Vagina (tissue), 2 donors: ENCODE data around the gene NAPA.

Experiments
- CTCF ChIP-seq, 3 experiments: fragments of 450-650 bp in 2 of 3; fragments of 200-600 bp in 1 of 3; sonication (generic) in 1 of 3; IDR thresholded peaks; one replicate each; pipeline ENCODE4 v1.5.1; 2017 to 2019; ENCODE audit warnings: antibody characterized with exemption in 3 of 3, mild to moderate bottlenecking in 2 of 3, moderate library complexity in 2 of 3
- POLR2A ChIP-seq, 2 donors: fragments of 450-650 bp; IDR thresholded peaks; one replicate each; pipeline ENCODE4 v1.6.1; 2017; ENCODE audit warnings: antibody characterized with exemption in 2 of 2, mild to moderate bottlenecking in 2 of 2, moderate library complexity in 2 of 2

- TF ChIP-seq POLR2A (IDR thresholded peaks at IDR 0.05), result no peak
- no peak for TF ChIP-seq CTCF (IDR thresholded peaks at IDR 0.05)
These were observed 48.9 kb downstream of the NAPA start for GRCh38 chr19:47465957-47466356.
